Spleen (tissue), 7 donors: ENCODE data around the gene S100Z.

Experiments
- POLR2AphosphoS5 ChIP-seq, 3 donors: sonication (generic); formaldehyde crosslinking; IDR thresholded peaks; one replicate each; pipeline ENCODE4 v1.5.1; 2017; ENCODE audit warnings: antibody characterized with exemption in 3 of 3
- TF ChIP-seq, protein P1 (sequence below), 11 experiments: fragments of 200-600 bp in 7 of 11; fragments of 450-650 bp in 4 of 11; sonication (generic) in 4 of 11; IDR thresholded peaks in 8 of 11; conservative IDR thresholded peaks in 3 of 11; 1 replicate in 7 of 11; 2 replicates in 4 of 11; pipeline versions ENCODE4 v1.4.0 to v1.8.0; 2016 to 2021; ENCODE audit warnings: antibody characterized with exemption in 11 of 11, inconsistent platforms in 4 of 11, mild to moderate bottlenecking in 1 of 11
- donor health status: DM: no; HTN: no; CAD: no; lungs with moderate emphysema.
- donor health status: DM: no; HTN: no; CAD: no.
- donor health status: DM: no; HTN: no; CAD: no.

DNA sequence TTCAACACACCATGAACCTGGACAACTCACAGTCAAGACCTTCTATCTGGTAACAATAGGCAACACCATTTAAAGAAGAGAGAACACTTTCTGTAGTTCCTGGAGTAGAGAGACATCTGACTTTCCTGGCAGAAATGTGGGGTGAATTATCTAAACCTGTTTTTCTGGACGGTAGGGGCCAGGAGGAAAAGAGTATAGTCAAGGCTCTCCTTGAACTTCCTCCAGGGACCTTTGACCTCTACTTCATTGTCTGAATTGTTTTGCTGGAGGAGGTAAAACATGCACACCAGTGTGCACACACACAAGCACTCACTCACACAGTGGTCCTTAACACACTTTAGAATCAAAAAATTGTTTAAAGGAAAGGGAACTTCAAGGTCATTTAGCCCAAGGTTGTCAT is 13.2 kb downstream of the S100Z start:
- TF ChIP-seq, protein P1, sequence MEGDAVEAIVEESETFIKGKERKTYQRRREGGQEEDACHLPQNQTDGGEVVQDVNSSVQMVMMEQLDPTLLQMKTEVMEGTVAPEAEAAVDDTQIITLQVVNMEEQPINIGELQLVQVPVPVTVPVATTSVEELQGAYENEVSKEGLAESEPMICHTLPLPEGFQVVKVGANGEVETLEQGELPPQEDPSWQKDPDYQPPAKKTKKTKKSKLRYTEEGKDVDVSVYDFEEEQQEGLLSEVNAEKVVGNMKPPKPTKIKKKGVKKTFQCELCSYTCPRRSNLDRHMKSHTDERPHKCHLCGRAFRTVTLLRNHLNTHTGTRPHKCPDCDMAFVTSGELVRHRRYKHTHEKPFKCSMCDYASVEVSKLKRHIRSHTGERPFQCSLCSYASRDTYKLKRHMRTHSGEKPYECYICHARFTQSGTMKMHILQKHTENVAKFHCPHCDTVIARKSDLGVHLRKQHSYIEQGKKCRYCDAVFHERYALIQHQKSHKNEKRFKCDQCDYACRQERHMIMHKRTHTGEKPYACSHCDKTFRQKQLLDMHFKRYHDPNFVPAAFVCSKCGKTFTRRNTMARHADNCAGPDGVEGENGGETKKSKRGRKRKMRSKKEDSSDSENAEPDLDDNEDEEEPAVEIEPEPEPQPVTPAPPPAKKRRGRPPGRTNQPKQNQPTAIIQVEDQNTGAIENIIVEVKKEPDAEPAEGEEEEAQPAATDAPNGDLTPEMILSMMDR (IDR thresholded peaks at IDR 0.05 in 8 of 11, conservative IDR thresholded peaks at IDR 0.05 in 3 of 11), result no peak
- no peak for TF ChIP-seq POLR2AphosphoS5 (IDR thresholded peaks at IDR 0.05)
